WI38 (cell line): Measurements from ENCODE around the gene RNF207.

ENCODE experiments used
- H3K4me3 ChIP-seq: 2 replicates; pipeline ENCODE4 v1.5.1; 2011; ENCODE audit warnings: low read depth, mild to moderate bottlenecking, control low read depth, low read length
- TF ChIP-seq, protein P1 (sequence below): IDR thresholded peaks from 2 replicates; pipeline ENCODE4 v1.5.1; 2012; ENCODE audit warnings: low read depth, mild to moderate bottlenecking, control low read depth, low read length

Gene RNF207

DNA sequence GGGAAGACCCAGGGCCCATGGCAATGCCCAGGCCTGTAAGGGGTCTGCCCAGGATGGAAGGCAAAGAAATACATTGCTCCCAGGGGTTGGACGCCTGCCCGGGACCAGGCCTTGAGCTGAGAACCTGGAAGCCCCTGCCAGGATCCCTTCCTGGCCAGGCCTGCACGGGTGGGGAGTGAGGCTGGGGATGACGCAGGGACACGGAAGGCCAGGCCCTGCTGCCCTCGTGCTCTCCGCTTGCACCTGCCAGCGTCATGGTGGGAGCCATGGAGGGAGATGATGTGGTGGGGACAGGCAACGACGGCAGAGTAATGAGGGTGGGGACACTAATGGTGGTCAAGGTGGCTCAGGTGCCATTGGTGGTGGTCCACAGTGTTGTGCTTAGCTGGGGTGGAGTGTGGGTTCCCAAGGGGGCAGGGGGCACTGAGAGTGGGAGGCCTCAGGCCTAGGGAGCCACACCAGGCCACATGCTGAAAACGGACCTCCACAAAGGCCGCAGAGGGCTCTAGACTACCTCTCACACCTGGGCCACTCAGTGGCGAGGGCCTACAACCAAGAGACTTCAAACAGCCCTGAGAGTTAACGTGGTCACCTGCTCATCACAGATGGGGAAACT lies 42.4 kb downstream of the RNF207 start:
- H3K4me3 ChIP-seq: no peak overlapping the region
- TF ChIP-seq, protein P1, sequence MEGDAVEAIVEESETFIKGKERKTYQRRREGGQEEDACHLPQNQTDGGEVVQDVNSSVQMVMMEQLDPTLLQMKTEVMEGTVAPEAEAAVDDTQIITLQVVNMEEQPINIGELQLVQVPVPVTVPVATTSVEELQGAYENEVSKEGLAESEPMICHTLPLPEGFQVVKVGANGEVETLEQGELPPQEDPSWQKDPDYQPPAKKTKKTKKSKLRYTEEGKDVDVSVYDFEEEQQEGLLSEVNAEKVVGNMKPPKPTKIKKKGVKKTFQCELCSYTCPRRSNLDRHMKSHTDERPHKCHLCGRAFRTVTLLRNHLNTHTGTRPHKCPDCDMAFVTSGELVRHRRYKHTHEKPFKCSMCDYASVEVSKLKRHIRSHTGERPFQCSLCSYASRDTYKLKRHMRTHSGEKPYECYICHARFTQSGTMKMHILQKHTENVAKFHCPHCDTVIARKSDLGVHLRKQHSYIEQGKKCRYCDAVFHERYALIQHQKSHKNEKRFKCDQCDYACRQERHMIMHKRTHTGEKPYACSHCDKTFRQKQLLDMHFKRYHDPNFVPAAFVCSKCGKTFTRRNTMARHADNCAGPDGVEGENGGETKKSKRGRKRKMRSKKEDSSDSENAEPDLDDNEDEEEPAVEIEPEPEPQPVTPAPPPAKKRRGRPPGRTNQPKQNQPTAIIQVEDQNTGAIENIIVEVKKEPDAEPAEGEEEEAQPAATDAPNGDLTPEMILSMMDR: no peak

DNA sequence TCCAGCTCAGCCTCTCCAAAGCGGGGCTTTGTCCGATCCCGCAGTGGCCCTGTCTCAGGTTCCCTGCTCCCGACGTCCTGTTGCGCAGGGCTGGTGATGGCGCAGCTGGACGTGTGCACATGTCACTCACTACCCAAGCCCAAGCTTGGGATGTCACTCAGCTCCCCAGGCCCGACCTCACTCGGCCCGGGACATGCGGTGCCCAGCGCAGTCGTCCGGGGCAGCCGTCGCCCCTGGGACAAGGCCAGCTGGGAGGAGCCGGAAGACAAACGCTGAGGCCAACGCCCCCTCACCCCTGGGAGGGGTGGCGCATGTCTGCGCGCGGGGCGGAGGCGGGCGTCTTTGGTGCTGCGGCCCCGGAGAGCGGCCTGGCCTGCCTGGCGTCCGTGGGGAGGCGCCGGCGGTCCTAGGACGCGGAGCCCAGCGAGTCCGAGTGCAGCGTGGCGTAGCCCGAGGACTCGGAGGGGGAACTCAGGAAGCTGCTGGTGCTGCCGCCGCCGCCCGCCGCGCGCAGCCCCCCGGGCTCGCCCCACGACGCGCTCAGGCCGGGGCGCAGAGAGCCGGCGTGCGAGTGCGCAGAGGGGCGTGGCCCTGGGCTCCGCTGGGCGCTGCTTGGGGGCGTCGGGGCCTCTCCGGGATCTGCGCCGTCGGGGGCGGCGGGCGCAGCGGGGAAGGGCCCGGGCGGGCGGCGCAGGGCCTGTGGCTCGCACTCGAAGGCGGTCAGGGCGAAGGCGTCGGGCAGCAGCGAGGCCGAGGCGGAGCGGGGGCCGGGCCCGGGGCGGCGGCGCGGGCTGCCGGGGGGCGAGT lies 43.2 kb downstream of the RNF207 start:
- no peak overlapping the region for H3K4me3 ChIP-seq
- TF ChIP-seq, protein P1: no peak

DNA sequence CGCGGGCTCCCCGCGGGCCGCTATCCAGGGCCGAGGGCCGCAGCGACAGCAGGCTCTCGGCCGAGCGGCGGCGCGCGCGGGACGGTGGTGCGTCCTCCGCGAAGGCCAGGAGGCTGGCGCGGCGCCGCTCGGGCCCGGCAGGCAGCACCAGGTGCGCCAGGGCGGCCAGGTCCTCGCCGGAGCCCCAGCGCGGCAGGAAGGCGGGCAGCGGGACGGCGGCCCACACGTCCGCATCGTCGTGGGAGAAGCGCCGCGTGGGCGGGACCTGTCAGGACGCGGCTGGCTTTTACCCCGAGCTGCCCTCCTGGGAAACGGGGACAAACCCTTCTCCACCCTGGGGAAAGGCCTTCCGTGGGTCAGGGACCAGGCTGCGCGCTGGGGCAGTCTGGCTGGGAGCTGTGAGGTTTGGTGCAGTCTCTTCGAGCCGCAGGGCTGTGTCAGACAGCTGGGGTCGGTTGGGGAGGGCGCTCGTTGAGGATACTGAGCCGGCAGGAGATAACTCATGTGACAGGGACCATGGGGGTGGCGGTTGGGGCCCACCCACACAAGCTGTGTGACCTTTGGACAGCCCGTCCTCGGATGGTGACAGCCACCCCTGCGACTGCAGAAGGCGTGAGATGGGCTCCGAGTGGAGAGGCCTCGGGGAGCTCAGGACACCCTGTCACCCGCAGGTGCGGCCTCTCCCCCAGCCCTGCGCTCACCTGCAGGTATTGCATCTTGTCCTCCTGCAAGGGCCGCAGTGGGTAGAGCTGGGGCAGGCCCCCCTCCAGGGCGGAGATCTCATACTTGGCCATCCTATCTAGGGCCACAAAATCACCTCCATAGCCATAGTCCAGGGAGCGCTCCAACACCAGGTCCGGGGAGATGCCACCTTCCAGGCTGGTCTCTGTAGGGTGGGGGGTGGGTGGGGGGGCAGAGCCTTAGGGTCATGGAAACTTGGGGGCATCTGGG lies 44.1 kb downstream of the RNF207 start:
- TF ChIP-seq, protein P1: no peak

DNA sequence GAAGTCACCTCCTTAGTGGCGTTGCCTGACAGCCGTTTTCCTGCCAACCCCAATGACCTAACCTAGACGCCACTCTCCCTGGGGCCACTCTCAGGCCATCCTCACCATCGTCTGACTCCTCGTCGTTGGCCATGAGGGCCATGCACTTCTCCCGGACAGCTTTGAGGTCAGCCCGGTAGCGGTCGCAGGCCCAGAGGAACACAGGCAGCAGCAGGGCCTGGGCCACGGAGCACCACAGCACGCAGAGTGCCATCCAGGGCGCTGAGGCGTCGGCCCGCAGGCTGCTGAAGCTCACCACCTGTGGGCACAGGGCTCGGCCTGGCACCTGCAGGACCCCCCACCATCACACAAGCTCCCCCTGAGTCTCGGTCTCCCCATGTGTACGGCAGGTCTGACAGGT lies 45.3 kb downstream of the RNF207 start:
- no peak overlapping the region for H3K4me3 ChIP-seq
- TF ChIP-seq, protein P1: no peak

More for the DNA sequence above, 44.1 kb downstream of the RNF207 start:
- H3K4me3 ChIP-seq: no peak overlapping the region

DNA sequence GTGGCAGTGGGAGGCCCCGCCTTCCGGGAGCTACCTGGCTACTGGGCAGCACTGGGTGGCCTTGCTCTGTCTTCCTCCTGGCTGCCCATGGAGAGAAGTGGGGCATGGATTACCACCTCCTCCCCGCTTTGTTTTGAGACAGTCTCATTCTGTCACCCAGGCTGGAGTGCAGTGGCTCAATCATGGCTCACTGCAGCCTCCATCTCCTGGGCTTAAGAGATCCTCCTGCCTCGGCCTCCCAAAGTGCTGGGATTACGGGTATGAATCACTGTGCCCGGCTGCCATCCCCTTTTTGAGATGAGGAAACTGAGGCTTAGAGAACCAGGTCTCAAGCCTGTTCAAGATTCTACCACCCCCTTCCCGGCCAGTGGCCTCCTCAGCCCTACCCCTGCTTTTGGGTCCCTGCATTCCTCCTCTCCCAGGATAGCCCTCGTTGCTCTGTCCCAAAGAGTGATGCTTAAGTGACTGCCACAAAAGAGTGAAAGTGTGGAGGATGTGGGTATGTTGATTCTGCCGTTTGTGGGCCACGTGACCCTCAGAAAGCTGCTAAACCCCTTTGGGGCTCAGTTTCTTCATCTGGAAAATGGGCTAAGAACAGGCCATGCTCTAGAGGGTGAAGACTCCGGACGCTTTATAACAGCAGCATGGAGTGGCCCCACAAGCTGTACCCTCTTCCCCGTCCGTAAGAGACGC lies 45.9 kb downstream of the RNF207 start:
- TF ChIP-seq, protein P1: no peak

DNA sequence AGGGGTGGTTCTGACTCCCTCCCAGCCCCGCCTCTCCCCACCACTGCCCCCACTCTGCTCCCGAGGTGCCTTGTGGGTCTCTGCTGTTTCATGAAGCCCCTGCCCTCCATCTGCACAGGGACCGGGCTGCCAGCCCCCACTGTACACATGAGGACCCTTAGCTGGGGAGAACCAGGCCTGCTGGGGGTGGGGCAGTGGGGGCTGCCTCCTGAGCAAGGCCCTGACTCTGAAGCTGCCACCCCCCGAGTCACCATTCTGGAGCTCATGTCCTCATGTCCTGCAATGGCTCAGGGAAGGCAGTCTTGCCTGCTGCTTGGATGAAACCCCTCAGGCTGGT lies 46.4 kb downstream of the RNF207 start:
- no peak overlapping the region for H3K4me3 ChIP-seq
- TF ChIP-seq, protein P1: no peak

More for the DNA sequence above, 45.9 kb downstream of the RNF207 start:
- no peak overlapping the region for H3K4me3 ChIP-seq
